HCT116 (cell line): ENCODE results near the gene IGFN1.

Experiments
- ATF3 ChIP-seq: IDR thresholded peaks from 2 replicates; pipeline ENCODE4 v1.6.1; 2012
- CTCF ChIP-seq, 3 experiments: fragments of 200-600 bp in 1 of 3; sonication (generic) in 1 of 3; IDR thresholded peaks in 2 of 3; conservative IDR thresholded peaks in 1 of 3; 2 replicates each; pipeline ENCODE4 v1.5.1; 2012 to 2017; ENCODE audit warnings: low read depth in 2 of 3, low read length in 2 of 3, antibody characterized with exemption in 1 of 3, borderline replicate concordance in 1 of 3, control low read depth in 1 of 3, mild to moderate bottlenecking in 1 of 3, mixed read lengths in 1 of 3, mixed run types in 1 of 3, moderate library complexity in 1 of 3; ENCODE audit not compliant: insufficient read depth in 1 of 3
- EZH2 ChIP-seq: fragments of 200-600 bp; sonication (generic); IDR thresholded peaks from 2 replicates; pipeline ENCODE4 v1.6.1; 2017; ENCODE audit warnings: antibody characterized with exemption, mixed run types
- JUND ChIP-seq: IDR thresholded peaks from 2 replicates; pipeline ENCODE4 v1.6.1; 2012
- POLR2A ChIP-seq: IDR thresholded peaks from 2 replicates; pipeline ENCODE4 v1.7.0; 2011; ENCODE audit warnings: borderline replicate concordance; ENCODE audit not compliant: insufficient read depth, insufficient read length; ENCODE audit errors: extremely low read depth
- SIN3A ChIP-seq: IDR thresholded peaks from 2 replicates; pipeline ENCODE4 v1.6.1; 2012; ENCODE audit warnings: low read depth
- SP1 ChIP-seq: IDR thresholded peaks from 2 replicates; pipeline ENCODE4 v1.6.1; 2012; ENCODE audit warnings: low read depth
- SRF ChIP-seq: IDR thresholded peaks from 2 replicates; pipeline ENCODE4 v1.6.1; 2012; ENCODE audit warnings: low read depth
- YY1 ChIP-seq: IDR thresholded peaks from 2 replicates; pipeline ENCODE4 v1.6.1; 2011; ENCODE audit warnings: low read length, low read depth, moderate library complexity, mild to moderate bottlenecking; ENCODE audit not compliant: insufficient replicate concordance; ENCODE audit errors: extremely low read depth

GRCh38 chr1:201251851-201252430, 61.3 kb downstream of the IGFN1 start:
- no peak for TF ChIP-seq CTCF (IDR thresholded peaks at IDR 0.05 in 2 of 3, conservative IDR thresholded peaks at IDR 0.05 in 1 of 3; ENCODE audit: borderline replicate concordance in 1 of 3, insufficient read depth in 1 of 3, low read depth in 2 of 3, low read length in 2 of 3)
- TF ChIP-seq POLR2A: no peak
- no peak for TF ChIP-seq EZH2
- TF ChIP-seq YY1: no peak
- no peak for TF ChIP-seq SIN3A
- TF ChIP-seq JUND: no peak
- TF ChIP-seq SP1: no peak
- TF ChIP-seq SRF: no peak
- no peak for TF ChIP-seq ATF3
